ENCODE results near the gene CLDN22.

- TF ChIP-seq CTCF (conservative IDR thresholded peaks at IDR 0.05) (no peak), ZFX (IDR thresholded peaks at IDR 0.05) (no peak)
Measured at GRCh38 chr4:183327827-183328226, 7.8 kb upstream of the CLDN22 start.

All from C4-2B (cell line).